ENCODE results near the gene CCBE1.

DNA sequence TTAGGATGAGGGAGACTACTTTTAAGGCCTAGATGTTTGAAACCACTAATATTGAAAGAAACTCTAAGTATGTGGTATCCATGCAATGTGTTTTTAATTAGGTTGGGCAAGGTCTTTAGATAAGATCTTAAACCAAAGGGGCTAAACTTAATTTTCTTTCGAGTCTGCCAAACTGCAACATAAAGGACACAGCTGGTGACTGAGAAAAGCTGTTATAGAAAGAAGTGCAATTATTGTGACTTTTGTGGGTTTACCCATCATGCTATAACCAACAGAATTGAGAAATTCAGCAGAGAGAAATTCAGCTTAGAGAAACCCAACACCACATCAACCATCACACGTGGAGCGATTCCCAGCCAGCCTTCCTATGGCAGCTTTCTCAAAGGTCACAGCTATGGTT, 218.6 kb downstream of the CCBE1 start:
- TF ChIP-seq, protein P1, sequence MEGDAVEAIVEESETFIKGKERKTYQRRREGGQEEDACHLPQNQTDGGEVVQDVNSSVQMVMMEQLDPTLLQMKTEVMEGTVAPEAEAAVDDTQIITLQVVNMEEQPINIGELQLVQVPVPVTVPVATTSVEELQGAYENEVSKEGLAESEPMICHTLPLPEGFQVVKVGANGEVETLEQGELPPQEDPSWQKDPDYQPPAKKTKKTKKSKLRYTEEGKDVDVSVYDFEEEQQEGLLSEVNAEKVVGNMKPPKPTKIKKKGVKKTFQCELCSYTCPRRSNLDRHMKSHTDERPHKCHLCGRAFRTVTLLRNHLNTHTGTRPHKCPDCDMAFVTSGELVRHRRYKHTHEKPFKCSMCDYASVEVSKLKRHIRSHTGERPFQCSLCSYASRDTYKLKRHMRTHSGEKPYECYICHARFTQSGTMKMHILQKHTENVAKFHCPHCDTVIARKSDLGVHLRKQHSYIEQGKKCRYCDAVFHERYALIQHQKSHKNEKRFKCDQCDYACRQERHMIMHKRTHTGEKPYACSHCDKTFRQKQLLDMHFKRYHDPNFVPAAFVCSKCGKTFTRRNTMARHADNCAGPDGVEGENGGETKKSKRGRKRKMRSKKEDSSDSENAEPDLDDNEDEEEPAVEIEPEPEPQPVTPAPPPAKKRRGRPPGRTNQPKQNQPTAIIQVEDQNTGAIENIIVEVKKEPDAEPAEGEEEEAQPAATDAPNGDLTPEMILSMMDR (IDR thresholded peaks at IDR 0.05), result no peak
- no peak for TF ChIP-seq POLR2A (IDR thresholded peaks at IDR 0.05)

Measured in uterus (tissue), 2 donors.